T-helper 9 cell (primary cell): ENCODE results near the gene ATXN2.
"Not testable (repeated sequence)": the region's sequence is repeated elsewhere in the genome, so short reads cannot be mapped to it uniquely, and the experiment has no call there.

Experiments
- DNase-seq: peaks from one replicate; pipeline ENCODE4 v3.0.0-alpha.2; 2020

Gene ATXN2

GRCh38 chr12:111494676-111495075 lies 104.4 kb downstream of the ATXN2 start:
- DNase-seq = no peak

DNA sequence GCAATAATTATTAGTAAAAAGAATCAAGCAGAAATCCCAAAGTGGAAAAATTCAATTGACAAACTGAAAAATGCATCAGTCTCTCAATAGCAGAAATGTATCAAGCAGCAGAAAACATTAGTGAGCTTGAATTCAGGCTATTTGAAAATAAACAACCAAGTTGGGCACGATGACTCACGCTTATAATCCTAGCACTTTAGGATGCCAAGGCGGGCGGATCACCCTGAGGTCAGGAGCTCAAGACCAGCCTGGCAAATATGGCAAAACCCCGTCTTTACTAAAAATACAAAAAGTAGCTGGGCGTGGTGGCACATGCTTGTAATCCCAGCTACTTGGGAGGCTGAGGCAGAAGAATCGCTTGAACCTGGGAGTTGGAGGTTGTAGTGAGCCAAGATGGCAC lies 106.1 kb downstream of the ATXN2 start:
- not testable (repeated sequence) for DNase-seq

- DNase-seq = no peak
Observed at GRCh38 chr12:111488798-111489197, 110.3 kb downstream of the ATXN2 start.

DNA sequence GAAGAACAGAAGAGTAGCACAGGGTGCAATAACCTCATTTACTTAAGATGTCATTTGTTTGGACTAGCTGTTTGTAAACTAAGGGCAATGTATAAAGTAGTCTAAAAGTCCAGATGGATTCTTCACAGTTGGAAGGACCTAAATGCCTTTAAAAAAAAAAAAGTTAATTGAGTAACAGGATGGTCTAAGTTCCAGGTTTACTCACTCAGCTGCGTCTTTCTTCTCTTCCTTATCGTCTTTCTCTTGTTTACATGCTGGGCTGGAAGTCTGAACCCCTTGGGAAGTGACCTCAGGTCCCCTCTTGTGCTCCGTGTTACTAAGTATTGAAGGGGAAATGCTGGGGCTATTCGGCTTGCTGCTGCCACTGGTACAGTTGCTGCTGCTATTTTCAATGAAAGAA lies 110.8 kb downstream of the ATXN2 start:
- DNase-seq = no peak

GRCh38 chr12:111482462-111482861 lies 116.7 kb downstream of the ATXN2 start:
- DNase-seq = no peak

- DNase-seq = no peak
Observed at GRCh38 chr12:111471236-111471635, 127.9 kb downstream of the ATXN2 start.

DNA sequence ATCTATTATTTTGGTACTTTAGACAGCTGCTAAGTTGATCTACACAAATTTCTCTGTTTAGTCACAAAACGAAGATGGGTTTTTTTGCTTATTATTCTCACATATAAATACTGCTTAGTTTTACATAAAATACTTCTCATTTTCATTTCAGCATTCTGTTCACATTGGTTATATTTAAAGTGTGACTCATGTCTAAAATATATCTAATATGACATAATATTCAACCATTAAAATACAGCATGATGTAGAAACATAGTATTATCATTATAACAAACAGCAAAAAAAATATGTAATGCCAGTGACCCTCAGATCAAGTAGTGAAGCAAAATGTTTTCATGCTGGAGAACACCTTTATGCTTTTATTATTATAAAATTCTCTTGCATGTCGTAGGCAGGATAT lies 129.7 kb downstream of the ATXN2 start:
- no peak for DNase-seq

GRCh38 chr12:111467857-111468241 lies 131.3 kb downstream of the ATXN2 start:
- no peak for DNase-seq

GRCh38 chr12:111467092-111467856 lies 131.8 kb downstream of the ATXN2 start:
- DNase-seq = no peak

- DNase-seq = no peak
Observed at GRCh38 chr12:111462210-111462769, 136.8 kb downstream of the ATXN2 start.

DNA sequence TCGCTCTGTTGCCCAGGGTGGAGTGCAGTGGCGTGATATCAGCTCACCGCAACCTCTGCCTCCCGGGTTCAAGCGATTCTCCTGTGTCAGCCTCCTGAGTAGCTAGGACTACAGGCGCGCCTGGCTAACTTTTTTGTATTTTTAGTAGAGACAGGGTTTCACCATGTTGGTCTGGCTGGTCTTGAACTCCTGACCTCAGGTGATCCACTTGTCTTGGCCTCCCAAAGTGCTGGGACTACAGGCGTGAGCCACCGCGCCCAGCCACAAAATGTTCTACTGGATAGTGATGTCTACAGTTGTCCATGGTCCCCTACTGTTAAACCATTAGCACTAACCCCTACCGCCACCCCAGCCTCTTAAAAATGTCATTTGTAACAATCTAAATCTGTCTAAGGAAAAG lies 139.0 kb downstream of the ATXN2 start:
- not testable (repeated sequence) for DNase-seq

- no peak for DNase-seq
Observed at GRCh38 chr12:111458546-111459172, 140.5 kb downstream of the ATXN2 start.

DNA sequence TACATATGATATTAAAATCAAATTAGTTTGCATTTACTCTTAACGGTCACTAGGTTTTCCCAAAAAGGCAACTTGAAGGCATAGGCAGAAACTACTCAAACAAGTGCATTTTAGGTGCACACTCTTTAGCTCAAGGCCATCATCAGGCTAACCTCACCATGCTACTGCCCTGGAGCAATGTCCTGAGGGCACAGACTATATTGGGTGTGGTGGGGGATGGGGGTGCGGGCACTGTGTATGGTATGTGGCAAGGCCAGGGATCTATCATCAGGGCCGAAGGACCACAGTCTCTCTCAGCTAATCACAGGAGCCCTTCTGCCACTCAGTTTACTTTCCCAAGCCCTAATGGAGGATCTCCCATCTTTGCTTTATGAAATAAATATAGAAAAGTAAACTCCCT lies 141.5 kb downstream of the ATXN2 start:
- no peak for DNase-seq

GRCh38 chr12:111457071-111457470 lies 142.0 kb downstream of the ATXN2 start:
- DNase-seq = no peak

- no peak for DNase-seq
Observed at GRCh38 chr12:111455448-111456320, 143.4 kb downstream of the ATXN2 start.

DNA sequence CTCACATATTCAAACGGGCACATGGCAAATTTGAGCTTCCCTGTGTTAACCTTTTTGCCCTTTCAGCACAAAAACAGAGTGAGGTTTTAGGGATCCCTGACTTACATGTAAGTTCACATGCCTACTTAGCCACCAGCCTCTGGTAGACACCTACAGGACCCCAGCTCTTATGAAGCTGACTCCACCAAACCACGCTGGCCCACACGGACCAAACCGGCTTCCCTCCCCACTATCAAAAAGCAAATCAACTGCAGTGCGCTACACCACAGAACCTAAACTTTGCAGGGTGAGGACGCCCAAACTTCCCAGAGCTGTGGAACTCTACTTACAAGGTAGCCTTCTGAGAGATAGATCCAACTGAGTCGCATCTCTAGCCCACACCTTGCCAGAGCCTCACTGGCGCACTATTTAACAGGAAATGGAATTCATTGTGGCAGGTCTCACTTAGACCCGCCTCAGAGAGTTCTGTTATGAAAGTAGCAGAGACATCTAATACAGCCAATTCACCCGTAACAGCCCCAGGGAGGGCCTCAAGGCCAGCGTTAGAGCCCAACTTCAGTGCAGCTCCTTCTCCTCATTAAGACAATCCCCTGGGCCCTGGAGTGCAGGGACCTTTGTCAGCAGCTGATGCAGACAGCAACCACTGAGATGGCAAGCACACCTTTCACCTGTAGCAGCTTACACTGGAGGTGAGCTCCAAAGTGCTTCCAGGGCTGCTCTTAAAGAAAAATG lies 144.2 kb downstream of the ATXN2 start:
- no peak for DNase-seq

GRCh38 chr12:111454311-111454710 lies 144.8 kb downstream of the ATXN2 start:
- no peak for DNase-seq

- no peak for DNase-seq
Observed at GRCh38 chr12:111453071-111453989, 145.8 kb downstream of the ATXN2 start.

DNA sequence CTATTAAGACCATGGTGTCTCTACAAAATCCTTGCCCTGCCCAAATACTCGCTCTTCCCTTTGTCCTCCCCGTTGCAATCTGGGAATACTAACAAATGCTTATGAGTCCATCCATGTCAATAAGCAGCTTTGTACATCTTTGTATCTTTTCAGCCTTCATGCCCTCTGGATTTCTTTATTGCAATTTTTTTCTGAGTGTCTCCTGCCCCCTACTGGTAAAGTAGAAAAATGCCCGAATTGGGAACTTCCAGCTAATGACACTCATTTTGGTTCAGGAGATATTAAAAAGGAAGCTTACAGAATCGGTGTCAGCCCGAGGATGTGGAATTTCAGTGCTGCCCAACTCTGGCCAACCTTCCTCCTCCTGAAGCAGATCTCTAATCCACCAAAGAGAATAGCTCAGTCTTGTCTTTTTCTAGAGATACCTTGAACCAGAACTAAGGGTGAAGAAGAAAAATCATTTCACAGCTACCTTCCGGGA lies 147.4 kb downstream of the ATXN2 start:
- DNase-seq = no peak

DNA sequence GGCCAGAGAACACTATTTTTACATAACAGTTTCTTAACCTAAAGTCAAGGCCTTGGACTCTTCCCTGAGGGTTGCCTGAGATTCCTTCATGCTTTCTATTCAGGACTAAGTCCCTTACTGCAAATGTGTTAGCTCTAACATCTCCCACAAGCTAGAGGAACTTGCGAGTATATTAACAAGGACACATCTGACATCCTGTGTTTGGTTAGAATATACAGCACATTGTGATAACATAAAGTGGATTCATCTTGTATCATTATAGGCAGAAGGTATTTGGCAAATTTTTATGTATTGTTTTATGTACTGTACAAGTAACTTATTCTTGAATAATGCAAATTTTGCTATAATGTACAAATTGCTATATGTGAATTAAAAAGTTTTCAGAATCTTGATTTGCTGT lies 147.9 kb downstream of the ATXN2 start:
- DNase-seq = no peak

DNA sequence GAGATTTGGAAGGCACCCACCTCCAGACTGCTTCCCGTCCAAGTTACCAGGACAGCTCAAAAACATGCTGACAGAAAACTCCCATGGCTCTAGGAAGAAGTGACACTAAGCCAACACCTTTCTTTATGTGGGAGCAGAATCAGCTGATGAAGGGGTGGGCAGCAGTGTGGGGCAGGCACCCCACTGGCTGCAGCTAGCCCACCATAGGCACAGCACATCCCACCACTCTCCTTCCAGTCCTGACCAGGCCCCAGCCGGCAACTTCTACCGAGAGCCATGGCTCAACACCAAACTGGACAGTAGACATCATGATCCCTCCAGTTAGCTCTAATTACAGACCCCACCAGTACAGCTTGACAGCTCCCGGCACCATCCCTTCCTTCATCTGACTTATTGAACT lies 148.4 kb downstream of the ATXN2 start:
- no peak for DNase-seq
